ENCODE measurements around the gene WDFY3. TPM values are rescaled to one million over a fixed set of nuclear protein-coding genes. Genes with fewer than 3 reads are reported as not detected.

The WDFY3 gene
- total and polyA plus RNA-seq, 2 experiments from 2014 or later: 8.0 to 89.0 TPM

DNA sequence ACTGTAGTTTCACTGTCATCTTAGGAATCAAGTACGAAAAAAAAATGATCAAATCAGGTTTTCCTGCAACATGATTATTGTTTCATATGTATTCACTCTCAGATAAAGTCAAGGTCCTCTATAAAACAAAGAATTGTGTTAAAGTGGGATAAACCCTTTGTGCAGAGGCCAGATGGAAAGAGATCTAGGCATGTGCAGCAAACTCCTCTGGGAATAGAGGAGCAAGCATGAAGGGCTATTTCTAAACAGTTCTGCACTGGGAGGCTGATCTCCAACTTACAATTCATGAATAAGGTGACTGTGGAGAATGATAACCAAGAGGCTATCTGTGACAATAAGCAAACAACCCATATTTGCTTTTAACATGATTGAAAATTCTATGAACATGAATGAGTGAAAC, 2.4 kb upstream of the WDFY3 start (continued):
- TF ChIP-seq, protein P1, sequence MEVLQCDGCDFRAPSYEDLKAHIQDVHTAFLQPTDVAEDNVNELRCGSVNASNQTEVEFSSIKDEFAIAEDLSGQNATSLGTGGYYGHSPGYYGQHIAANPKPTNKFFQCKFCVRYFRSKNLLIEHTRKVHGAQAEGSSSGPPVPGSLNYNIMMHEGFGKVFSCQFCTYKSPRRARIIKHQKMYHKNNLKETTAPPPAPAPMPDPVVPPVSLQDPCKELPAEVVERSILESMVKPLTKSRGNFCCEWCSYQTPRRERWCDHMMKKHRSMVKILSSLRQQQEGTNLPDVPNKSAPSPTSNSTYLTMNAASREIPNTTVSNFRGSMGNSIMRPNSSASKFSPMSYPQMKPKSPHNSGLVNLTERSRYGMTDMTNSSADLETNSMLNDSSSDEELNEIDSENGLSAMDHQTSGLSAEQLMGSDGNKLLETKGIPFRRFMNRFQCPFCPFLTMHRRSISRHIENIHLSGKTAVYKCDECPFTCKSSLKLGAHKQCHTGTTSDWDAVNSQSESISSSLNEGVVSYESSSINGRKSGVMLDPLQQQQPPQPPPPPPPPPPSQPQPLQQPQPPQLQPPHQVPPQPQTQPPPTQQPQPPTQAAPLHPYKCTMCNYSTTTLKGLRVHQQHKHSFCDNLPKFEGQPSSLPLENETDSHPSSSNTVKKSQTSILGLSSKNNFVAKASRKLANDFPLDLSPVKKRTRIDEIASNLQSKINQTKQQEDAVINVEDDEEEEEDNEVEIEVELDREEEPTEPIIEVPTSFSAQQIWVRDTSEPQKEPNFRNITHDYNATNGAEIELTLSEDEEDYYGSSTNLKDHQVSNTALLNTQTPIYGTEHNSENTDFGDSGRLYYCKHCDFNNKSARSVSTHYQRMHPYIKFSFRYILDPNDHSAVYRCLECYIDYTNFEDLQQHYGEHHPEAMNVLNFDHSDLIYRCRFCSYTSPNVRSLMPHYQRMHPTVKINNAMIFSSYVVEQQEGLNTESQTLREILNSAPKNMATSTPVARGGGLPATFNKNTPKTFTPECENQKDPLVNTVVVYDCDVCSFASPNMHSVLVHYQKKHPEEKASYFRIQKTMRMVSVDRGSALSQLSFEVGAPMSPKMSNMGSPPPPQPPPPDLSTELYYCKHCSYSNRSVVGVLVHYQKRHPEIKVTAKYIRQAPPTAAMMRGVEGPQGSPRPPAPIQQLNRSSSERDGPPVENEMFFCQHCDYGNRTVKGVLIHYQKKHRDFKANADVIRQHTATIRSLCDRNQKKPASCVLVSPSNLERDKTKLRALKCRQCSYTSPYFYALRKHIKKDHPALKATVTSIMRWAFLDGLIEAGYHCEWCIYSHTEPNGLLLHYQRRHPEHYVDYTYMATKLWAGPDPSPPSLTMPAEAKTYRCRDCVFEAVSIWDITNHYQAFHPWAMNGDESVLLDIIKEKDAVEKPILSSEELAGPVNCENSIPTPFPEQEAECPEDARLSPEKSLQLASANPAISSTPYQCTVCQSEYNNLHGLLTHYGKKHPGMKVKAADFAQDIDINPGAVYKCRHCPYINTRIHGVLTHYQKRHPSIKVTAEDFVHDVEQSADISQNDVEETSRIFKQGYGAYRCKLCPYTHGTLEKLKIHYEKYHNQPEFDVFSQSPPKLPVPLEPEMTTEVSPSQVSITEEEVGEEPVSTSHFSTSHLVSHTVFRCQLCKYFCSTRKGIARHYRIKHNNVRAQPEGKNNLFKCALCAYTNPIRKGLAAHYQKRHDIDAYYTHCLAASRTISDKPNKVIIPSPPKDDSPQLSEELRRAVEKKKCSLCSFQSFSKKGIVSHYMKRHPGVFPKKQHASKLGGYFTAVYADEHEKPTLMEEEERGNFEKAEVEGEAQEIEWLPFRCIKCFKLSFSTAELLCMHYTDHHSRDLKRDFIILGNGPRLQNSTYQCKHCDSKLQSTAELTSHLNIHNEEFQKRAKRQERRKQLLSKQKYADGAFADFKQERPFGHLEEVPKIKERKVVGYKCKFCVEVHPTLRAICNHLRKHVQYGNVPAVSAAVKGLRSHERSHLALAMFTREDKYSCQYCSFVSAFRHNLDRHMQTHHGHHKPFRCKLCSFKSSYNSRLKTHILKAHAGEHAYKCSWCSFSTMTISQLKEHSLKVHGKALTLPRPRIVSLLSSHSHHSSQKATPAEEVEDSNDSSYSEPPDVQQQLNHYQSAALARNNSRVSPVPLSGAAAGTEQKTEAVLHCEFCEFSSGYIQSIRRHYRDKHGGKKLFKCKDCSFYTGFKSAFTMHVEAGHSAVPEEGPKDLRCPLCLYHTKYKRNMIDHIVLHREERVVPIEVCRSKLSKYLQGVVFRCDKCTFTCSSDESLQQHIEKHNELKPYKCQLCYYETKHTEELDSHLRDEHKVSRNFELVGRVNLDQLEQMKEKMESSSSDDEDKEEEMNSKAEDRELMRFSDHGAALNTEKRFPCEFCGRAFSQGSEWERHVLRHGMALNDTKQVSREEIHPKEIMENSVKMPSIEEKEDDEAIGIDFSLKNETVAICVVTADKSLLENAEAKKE (CRISPR knock-in tag; IDR thresholded peaks at IDR 0.05): no peak
- TF ChIP-seq STAT1 (IDR thresholded peaks at IDR 0.05; ENCODE audit: unreplicated experiment) (no peak), NANOG (IDR thresholded peaks at IDR 0.05; ENCODE audit: borderline replicate concordance) (no peak), POLR2AphosphoS5 (IDR thresholded peaks at IDR 0.05; ENCODE audit: low read depth) (no peak)

DNA sequence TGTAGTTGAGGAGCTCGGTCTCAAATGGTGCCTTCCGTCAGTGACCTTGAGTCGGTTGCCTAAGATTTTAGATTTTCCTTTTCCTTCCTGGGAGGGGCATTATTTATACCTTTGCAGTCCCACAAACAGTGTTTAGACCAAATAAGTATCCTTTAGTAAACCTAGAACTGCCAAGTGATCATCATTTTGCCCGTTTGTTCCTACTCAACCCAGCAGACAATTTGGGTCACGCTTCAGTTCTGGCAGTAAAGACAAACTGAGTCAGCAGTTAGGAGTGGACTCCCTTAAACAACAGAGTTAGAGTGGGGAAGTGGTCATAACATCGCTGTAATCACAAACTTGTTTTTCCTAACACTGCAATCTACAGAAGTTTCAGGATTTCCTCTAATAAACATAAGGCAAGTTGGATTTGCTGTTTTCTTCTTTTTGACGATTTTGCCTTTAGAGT, 777 bp upstream of the WDFY3 start:
- no peaks in the 10 kb centered on the region; the same call in 1 of the 2 replicates for H3F3A ChIP-seq (replicated peaks; ENCODE audit: low read depth)
- Mint-ChIP-seq H3K9me3 (peaks cover 2% of the 10 kb centered on the region; the same call in 1 of the 3 replicates), H3K27me3 (ENCODE audit: insufficient read depth, low read depth, poor library complexity) (peaks cover 4% of the 10 kb centered on the region), H3K4me3 (peak overlapping the region; percentile 99), H3K27ac (peak overlapping the region; percentile 69; the same call in 1 of the 2 replicates), H3K4me1 (peaks cover 37% of the 10 kb centered on the region), H3K36me3 (ENCODE audit: low read depth) (peaks cover 6% of the 10 kb centered on the region)
- DNase-seq (ENCODE audit: low spot score) (no peak), ATAC-seq (no peak)
- H3K36me3 ChIP-seq (ENCODE audit: insufficient read depth): no peaks in the 10 kb centered on the region
- peaks cover 5% of the 10 kb centered on the region; the same call in 1 of the 2 replicates for H4K20me1 ChIP-seq (replicated peaks; ENCODE audit: insufficient read depth)
- no peaks in the 10 kb centered on the region for H3K9me2 ChIP-seq (ENCODE audit: insufficient read depth)
- H3K4me1 ChIP-seq (ENCODE audit: insufficient read depth): peaks cover 46% of the 10 kb centered on the region
- peak overlapping the region; percentile 90 for H3K4me2 ChIP-seq
- peak overlapping the region; percentile 90 for H2AFZ ChIP-seq
- H3K27ac ChIP-seq (ENCODE audit: low read depth): no peak overlapping the region
- peaks cover 34% of the 10 kb centered on the region for H3K79me2 ChIP-seq (replicated peaks; ENCODE audit: insufficient read depth)
- H3K4me3 ChIP-seq: peak overlapping the region; percentile 80
- TF ChIP-seq, protein P2, sequence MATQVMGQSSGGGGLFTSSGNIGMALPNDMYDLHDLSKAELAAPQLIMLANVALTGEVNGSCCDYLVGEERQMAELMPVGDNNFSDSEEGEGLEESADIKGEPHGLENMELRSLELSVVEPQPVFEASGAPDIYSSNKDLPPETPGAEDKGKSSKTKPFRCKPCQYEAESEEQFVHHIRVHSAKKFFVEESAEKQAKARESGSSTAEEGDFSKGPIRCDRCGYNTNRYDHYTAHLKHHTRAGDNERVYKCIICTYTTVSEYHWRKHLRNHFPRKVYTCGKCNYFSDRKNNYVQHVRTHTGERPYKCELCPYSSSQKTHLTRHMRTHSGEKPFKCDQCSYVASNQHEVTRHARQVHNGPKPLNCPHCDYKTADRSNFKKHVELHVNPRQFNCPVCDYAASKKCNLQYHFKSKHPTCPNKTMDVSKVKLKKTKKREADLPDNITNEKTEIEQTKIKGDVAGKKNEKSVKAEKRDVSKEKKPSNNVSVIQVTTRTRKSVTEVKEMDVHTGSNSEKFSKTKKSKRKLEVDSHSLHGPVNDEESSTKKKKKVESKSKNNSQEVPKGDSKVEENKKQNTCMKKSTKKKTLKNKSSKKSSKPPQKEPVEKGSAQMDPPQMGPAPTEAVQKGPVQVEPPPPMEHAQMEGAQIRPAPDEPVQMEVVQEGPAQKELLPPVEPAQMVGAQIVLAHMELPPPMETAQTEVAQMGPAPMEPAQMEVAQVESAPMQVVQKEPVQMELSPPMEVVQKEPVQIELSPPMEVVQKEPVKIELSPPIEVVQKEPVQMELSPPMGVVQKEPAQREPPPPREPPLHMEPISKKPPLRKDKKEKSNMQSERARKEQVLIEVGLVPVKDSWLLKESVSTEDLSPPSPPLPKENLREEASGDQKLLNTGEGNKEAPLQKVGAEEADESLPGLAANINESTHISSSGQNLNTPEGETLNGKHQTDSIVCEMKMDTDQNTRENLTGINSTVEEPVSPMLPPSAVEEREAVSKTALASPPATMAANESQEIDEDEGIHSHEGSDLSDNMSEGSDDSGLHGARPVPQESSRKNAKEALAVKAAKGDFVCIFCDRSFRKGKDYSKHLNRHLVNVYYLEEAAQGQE (IDR thresholded peaks at IDR 0.05; ENCODE audit: unreplicated experiment): no peak
- TF ChIP-seq NANOG (IDR thresholded peaks at IDR 0.05; ENCODE audit: borderline replicate concordance): no peak
- no peak for TF ChIP-seq POLR2AphosphoS5 (IDR thresholded peaks at IDR 0.05; ENCODE audit: low read depth)
- TF ChIP-seq EZH2phosphoT487 (IDR thresholded peaks at IDR 0.05; ENCODE audit: unreplicated experiment): no peak
- TF ChIP-seq, protein P3, sequence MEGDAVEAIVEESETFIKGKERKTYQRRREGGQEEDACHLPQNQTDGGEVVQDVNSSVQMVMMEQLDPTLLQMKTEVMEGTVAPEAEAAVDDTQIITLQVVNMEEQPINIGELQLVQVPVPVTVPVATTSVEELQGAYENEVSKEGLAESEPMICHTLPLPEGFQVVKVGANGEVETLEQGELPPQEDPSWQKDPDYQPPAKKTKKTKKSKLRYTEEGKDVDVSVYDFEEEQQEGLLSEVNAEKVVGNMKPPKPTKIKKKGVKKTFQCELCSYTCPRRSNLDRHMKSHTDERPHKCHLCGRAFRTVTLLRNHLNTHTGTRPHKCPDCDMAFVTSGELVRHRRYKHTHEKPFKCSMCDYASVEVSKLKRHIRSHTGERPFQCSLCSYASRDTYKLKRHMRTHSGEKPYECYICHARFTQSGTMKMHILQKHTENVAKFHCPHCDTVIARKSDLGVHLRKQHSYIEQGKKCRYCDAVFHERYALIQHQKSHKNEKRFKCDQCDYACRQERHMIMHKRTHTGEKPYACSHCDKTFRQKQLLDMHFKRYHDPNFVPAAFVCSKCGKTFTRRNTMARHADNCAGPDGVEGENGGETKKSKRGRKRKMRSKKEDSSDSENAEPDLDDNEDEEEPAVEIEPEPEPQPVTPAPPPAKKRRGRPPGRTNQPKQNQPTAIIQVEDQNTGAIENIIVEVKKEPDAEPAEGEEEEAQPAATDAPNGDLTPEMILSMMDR (conservative IDR thresholded peaks at IDR 0.05; ENCODE audit: low read depth in 2 of 2): no peak
- TF ChIP-seq, protein P4, sequence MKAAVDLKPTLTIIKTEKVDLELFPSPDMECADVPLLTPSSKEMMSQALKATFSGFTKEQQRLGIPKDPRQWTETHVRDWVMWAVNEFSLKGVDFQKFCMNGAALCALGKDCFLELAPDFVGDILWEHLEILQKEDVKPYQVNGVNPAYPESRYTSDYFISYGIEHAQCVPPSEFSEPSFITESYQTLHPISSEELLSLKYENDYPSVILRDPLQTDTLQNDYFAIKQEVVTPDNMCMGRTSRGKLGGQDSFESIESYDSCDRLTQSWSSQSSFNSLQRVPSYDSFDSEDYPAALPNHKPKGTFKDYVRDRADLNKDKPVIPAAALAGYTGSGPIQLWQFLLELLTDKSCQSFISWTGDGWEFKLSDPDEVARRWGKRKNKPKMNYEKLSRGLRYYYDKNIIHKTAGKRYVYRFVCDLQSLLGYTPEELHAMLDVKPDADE (IDR thresholded peaks at IDR 0.05): no peak
- TF ChIP-seq EZH2 (IDR thresholded peaks at IDR 0.05; ENCODE audit: low read depth, unreplicated experiment): no peak
- TF ChIP-seq ZNF331 (CRISPR knock-in tag; IDR thresholded peaks at IDR 0.05; ENCODE audit: low read depth): no peak
- H3K27me3 ChIP-seq (ENCODE audit: insufficient read depth): no peaks in the 10 kb centered on the region
